Measurements from ENCODE around the gene OASL. TPM values are rescaled to one million over a fixed set of nuclear protein-coding genes. Genes with fewer than 3 reads are reported as not detected.

OASL gene
- total RNA-seq, 1 experiment from 2014 or later = 0.47 TPM

DNA sequence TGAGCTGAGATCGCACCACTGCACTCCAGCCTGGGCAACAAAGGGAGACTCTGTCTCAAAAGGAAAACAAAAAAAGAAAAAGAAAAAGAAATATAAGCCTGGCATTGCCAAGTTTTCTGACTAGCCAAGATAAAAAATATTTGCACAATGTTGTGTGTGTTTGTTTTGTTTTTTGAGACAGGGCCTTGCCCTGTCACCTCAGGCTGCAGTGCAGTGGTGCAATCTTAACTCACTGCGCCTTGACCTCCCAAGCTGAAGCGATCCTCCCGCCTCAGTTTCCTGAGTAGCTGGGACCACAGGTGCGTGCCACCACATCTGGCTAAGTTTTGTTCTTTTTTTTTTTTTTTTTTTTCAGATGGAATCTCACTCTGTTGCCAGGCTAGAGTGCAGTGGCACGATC, 17.3 kb downstream of the OASL start:
- intact Hi-C loops (cut with micrococcal nuclease) = no loop called here
- TF ChIP-seq, protein P1, sequence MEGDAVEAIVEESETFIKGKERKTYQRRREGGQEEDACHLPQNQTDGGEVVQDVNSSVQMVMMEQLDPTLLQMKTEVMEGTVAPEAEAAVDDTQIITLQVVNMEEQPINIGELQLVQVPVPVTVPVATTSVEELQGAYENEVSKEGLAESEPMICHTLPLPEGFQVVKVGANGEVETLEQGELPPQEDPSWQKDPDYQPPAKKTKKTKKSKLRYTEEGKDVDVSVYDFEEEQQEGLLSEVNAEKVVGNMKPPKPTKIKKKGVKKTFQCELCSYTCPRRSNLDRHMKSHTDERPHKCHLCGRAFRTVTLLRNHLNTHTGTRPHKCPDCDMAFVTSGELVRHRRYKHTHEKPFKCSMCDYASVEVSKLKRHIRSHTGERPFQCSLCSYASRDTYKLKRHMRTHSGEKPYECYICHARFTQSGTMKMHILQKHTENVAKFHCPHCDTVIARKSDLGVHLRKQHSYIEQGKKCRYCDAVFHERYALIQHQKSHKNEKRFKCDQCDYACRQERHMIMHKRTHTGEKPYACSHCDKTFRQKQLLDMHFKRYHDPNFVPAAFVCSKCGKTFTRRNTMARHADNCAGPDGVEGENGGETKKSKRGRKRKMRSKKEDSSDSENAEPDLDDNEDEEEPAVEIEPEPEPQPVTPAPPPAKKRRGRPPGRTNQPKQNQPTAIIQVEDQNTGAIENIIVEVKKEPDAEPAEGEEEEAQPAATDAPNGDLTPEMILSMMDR (IDR thresholded peaks at IDR 0.05; ENCODE audit: unreplicated experiment) = no peak
- H3K4me3 Mint-ChIP-seq (ENCODE audit: unreplicated experiment) = no peak overlapping the region
- no peaks in the 10 kb centered on the region for H3K36me3 Mint-ChIP-seq (ENCODE audit: insufficient read depth, unreplicated experiment)
- H3K27ac Mint-ChIP-seq (ENCODE audit: low read depth, unreplicated experiment) = no peak overlapping the region
- BruUV-seq (replicated peaks) = no TSS peak
- CTCF ChIA-PET = no interaction called here
- H3K4me1 Mint-ChIP-seq (ENCODE audit: insufficient read depth, unreplicated experiment) = peaks cover 8% of the 10 kb centered on the region
- no peaks in the 10 kb centered on the region for H3K27me3 Mint-ChIP-seq (ENCODE audit: insufficient read depth, unreplicated experiment)
- no peaks in the 10 kb centered on the region for H3K9me3 Mint-ChIP-seq (ENCODE audit: unreplicated experiment)
- DNase-seq (ENCODE audit: unreplicated experiment) = no peak
- POLR2A ChIA-PET = no interaction called here

DNA sequence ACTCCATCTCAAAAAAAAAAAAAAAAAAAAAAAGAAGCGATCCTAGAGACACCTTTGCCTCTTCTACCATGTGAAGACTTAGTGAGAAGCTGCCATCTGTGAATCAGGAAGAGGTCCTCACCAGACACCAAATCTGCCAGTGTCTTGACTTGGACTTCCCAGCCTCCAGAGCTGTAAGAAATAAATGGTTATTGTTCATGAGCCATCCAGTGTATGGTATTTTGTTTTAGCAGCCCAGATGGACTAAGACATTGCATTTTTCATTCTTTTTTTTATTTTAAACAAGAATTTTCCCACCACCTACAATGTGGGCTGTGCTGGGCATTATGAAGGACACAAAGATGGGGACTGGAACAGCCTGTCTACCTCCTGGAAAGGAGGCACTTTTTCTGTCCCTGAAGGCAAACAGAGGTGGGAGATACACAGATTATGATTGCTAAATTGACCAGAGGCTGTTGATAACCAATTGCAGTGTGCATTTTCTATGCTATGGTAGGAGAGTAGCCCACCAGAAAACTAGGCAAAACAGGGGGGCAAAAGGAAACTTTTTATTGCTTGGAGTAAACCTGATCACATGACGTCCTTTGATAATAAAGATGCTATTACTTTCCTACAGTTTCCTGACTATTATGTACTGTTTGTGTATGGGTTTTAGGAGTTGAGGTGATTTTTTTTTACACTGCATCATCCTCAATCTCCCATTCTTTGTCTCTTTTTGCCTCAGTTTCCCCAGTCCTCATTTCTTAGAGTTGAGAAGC, 20.0 kb downstream of the OASL start:
- Mint-ChIP-seq H3K9me3 (ENCODE audit: unreplicated experiment) (no peaks in the 10 kb centered on the region), H3K27me3 (ENCODE audit: insufficient read depth, unreplicated experiment) (no peaks in the 10 kb centered on the region), H3K4me1 (ENCODE audit: insufficient read depth, unreplicated experiment) (peaks cover 6% of the 10 kb centered on the region), H3K27ac (ENCODE audit: low read depth, unreplicated experiment) (no peak overlapping the region), H3K4me3 (ENCODE audit: unreplicated experiment) (no peak overlapping the region), H3K36me3 (ENCODE audit: insufficient read depth, unreplicated experiment) (no peaks in the 10 kb centered on the region)
- TF ChIP-seq, protein P1 (IDR thresholded peaks at IDR 0.05; ENCODE audit: unreplicated experiment) = no peak
- intact Hi-C loops (cut with micrococcal nuclease) = no loop called here
- no TSS peak for BruUV-seq (replicated peaks)
- no peak for DNase-seq (ENCODE audit: unreplicated experiment)
- CTCF ChIA-PET = interaction anchor here (0.6 to 0.8 kb wide), 2 partner anchors 77 to 372 kb away, joined by 3 to 6 read pairs; no protein-coding TSS in a partner anchor
- POLR2A ChIA-PET = interaction anchor here (0.6 to 0.7 kb wide), 2 partner anchors 79 to 235 kb away, joined by 3 read pairs; no protein-coding TSS in a partner anchor

DNA sequence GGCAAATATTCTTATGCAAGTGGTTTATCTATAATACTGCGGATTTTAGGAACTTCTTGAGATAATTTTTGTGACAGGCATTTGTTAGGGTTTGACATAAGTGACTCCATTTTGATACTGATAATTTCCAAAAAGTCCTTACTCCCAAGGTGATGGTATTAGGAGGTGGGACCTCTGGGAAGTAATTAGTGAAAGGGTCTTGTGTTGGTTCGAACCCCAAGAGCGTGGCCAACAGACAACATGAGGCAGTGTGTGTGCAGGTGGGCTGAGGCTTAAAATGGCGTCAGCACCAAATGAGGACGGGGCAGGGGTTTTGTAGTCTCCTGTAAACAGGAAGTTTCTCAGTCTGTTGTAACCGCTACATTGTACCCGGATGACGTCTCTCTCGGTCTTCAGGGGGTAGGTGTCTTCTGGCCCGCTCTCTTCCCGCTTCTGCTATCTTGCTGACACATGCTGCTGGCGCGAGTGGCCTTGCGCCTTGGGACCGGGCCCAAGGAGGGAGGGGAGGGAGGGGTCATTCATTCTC, 21.0 kb downstream of the OASL start:
- CTCF ChIA-PET = no interaction called here
- Mint-ChIP-seq H3K4me3 (ENCODE audit: unreplicated experiment) (no peak overlapping the region), H3K27me3 (ENCODE audit: insufficient read depth, unreplicated experiment) (no peaks in the 10 kb centered on the region), H3K27ac (ENCODE audit: low read depth, unreplicated experiment) (no peak overlapping the region), H3K9me3 (ENCODE audit: unreplicated experiment) (no peaks in the 10 kb centered on the region), H3K36me3 (ENCODE audit: insufficient read depth, unreplicated experiment) (no peaks in the 10 kb centered on the region), H3K4me1 (ENCODE audit: insufficient read depth, unreplicated experiment) (peaks cover 6% of the 10 kb centered on the region)
- TF ChIP-seq, protein P1 (IDR thresholded peaks at IDR 0.05; ENCODE audit: unreplicated experiment) = no peak
- BruUV-seq (replicated peaks) = no TSS peak
- no peak for DNase-seq (ENCODE audit: unreplicated experiment)
- intact Hi-C loops (cut with micrococcal nuclease) = no loop called here
- POLR2A ChIA-PET = interaction anchor here (1.0 kb wide), 1 partner anchor 437 kb away, joined by 3 read pairs; the partner anchor contains the start of gene POP5
